NCI-H2107 (cell line): Measurements from ENCODE around the gene SCN1B.
"Not testable (repeated sequence)": the region's sequence is repeated elsewhere in the genome, so short reads cannot be mapped to it uniquely, and the experiment has no call there.

Source experiments
- DNase-seq: peaks from one replicate; lab custom pipeline; 2025; lab: John Stamatoyannopoulos, UW

The SCN1B gene

DNA sequence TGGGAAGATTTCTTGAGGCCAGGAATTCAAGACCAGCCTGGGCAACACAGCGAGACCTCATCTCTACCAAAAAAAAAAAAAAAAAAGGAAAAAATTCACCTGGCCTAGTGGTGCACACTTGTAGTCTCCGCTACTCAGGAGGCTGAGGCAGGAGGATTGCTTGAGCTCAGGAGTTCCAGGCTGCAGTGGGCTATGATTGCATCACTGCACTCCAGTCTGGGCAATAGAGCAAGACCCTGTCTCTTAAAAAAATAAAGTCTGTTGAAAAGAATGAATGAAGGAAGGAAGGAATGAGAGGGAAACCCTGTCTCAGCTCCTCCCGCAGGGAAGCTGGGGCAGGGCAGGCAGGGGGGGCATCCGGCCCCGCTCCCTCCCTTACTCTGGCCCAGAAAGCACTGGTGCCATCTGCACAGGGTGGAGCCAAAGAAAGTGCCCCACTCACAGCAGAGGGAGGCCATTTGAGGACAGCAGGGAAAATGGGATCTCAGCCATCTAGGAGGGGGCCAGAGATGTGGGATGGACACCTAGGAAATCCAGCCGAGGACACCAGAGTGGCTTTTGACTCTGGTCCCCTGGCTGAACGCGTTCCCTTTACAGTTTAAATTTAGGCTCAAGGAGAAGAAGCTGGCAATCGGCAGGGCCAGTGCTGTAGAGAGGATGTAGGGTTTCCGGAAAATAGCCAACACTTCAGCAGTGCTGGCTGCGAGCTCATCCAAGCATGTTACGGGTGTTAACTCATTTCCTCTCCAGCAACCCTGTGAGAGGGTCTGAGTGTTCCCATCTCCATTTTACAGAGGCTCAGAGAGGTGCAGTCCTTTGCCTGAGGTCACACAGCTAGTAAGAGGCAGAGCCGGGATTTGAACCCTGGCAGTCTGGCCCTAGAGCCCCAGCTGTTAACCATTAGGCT lies 7.7 kb downstream of the SCN1B start:
- no peak for DNase-seq

DNA sequence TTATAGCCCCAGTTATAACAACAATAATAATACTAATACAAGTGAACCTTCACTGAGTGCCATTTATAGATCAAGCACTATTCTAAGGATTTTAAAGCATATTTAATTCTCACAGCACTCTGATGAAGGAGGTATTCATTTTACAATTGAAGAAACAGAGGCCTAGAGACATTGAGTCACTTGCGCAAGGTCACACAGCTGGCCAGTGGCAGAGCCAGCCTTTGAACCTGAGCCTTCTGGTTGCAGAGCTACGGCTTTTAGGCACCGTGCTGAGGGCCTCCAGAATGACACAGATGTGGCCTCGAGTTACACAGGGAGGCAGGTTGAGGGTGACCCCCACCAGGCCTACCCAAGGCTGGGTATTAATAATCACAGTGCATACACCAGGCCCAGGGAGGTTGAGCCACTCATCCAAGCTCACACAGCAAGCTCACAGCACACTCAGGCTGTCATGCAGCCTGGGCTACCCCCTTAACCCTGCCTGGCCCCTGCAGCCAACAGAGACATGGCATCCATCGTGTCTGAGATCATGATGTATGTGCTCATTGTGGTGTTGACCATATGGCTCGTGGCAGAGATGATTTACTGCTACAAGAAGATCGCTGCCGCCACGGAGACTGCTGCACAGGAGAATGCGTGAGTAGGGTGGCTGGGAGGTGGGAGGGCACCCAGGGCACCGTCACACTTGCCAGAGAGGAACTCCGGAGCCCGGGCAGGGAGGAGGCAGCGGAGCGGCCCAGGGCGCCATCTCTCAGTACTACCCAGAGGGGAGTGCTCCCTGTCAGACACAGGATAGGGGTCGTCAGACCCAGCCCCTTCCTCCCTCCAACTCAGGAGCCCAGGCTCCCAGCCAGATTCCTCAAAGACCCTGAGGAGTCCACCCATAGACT lies 8.6 kb downstream of the SCN1B start:
- no peak for DNase-seq

DNA sequence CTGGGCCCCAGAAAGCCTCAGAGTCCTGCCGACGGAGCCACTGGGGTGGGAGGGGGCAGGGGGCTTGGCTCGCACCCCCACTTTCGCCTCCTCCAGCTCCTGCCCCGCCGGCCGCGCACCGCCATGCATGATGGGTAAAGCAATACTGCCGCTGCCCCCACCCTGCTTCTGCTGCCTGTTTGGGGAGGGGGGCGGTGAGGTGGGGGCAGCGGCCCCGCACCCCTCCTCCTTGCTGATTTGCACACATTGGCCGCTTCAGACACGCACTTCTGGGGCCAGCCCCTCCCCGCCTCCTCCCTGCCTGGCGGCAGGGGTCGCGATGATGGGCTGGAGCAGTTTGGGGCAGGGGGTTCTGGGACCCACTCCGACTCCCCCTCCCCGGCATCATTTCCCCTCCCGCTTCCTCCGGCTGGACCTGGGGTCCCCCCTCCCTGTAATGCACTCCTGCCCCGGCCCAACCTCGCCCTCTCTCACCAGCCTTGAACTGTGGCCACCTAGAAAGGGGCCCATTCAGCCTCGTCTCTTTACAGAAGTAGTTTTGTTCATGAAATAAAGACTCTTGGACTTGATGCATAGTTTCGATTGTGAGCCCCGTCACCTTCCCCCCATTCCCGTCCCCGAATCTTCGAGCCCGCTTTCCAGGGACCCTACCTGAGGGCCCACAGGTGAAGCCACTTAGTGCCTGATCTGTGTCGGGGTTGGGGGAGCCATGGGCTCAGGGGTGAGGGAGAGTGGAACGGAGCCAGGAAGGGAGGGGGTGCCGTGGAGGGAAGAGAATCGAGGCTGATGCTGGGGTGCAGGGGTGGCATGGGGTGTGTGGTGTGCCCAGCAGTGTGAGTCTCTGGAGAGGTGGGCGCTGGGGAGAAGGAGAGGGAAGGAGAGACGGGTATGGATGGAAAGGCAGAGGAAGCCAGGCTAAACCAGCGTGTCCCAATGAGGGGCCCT lies 9.9 kb downstream of the SCN1B start:
- no peak for DNase-seq

DNA sequence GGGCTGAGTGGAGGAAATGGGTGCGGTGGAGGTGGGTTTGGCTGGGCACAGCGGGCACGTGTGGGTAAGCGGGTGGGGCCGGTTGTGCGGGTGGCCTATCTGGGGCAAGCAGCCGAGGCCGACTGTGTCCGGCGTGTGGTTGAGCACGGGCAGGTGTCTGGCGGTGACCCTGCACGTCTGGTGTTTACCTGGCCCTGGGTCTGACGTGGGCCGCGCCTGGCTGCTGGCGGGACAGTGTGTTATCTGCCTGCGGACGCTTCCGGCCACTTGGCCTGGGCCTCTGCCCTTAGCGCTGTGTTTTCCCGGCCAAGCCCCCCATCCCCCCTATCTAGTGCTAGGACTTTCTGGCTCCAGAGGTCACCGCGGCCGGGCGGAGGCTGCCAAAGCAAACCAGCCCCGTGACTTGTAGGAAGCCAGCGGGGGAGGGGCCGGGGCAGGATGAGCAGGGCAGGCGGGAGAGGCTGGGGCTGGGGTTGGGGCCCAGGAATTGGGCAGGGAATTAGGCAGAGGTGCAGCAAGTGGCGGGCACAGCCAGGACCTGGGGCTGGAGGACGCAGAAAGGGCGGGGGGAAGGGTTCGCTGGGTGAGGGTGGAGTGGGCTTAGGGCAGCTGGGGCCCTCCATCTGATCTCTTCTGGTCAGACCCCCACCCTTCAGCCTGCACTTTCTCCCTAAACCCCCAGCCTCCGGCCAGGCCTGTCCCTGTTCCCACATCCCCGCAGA lies 10.7 kb downstream of the SCN1B start:
- no peak for DNase-seq

DNA sequence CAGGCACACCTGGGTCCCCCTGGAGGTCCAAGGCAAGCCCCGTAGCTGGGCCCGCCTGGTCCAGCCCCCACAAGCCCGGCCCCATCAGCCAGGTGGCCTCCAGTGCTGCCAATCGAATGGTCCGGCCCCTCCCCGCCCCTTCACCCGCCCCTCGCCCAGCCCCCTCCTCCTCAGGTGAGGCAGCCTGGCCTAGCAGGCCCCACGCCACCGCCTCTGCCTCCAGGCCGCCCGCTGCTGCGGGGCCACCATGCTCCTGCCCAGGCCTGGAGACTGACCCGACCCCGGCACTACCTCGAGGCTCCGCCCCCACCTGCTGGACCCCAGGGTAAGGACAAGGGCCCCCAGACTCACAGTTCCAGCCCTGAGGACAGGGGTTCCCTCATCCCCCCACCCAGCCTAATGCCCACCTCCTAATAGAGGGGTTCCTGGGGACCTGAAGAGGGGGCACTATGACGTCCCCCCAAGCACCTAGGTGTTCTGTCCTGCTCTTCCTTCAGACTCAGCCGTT lies 11.3 kb downstream of the SCN1B start, which contains the start of gene HPN:
TSS of gene HPN (plus strand) at position 174 of the 508 bp plus-strand sequence. CDS start 786 bp downstream, outside the sequence.
- no peak for DNase-seq

DNA sequence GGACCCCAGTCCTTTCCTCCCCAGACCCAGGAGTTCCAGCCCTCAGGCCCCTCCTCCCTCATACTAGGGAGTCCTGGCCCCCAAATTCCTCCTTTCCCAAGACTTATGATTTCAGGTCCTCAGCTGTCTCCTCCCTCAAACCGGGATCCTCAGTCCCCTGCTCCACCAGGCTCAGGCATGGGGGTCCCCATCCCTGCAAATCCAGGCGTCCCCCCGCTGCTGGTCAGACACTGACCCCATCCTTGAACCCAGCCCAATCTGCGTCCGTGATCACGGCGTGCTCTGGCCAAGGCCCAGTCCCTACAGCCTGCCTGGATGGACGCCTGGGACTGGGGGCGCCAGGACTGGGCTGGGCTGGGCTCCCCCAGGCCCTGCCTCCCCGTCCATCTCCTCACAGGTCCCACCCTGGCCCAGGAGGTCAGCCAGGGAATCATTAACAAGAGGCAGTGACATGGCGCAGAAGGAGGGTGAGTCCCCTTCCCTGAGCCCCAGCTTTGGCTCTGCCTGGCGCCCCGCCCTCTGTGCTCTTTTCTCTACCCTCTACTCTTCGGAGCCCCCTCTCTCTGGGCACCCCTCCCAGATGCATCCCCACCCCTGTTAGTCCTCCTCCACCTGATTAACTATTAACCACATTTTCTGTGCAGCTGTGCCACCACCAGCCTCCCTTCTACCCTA lies 11.9 kb downstream of the SCN1B start:
- DNase-seq, result no peak

DNA sequence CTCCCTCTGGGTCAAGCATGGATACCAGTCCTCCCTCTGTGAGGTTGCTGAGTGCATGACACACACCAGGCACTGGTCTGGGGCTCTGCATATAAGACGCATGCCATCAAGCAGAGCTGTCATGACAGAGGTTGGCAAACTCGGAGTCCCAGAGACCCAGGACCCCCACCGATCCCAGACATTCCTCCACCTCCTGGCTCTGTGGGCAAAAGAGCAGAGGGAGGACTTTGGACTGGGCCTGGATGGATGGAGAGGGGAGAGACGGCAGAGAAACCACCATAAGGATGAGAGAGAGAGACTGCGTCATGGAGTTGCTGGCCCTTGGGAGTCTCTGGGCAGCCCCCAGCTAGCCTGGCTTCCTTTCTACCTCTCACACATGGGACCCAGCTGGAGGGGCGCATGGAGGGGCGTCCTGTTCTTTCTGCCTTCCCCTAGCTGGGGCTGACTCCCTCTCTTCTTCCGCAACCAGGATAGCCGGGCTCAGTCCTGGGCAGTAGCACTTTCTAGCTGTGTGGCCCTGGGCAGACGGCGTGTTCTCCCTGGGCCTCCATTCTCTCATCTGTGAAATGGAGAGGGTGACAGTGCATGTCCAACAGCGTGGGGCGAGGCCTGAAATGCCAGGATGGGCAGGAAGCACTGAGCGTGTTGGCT lies 12.8 kb downstream of the SCN1B start:
- DNase-seq, result no peak

DNA sequence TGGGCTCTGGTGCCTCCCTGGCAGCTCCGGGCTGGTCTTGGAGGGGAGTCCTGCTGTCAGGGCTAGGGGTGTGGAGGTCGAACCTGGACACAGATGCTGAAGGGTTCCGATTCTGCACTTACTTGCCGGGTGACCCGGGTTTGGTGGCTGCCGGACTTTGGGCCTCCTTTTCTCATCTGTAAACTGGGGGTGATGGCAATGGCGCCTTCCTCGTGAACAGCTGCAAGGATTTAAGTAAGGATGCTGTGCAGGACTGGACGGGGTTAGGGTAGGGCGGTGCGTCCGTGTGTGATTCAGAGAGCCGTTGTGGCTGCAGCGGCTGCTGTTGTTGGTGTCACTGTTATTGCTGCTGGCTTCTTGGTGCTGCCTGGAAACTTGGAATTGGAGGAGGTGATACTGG lies 13.6 kb downstream of the SCN1B start:
- no peak for DNase-seq

DNA sequence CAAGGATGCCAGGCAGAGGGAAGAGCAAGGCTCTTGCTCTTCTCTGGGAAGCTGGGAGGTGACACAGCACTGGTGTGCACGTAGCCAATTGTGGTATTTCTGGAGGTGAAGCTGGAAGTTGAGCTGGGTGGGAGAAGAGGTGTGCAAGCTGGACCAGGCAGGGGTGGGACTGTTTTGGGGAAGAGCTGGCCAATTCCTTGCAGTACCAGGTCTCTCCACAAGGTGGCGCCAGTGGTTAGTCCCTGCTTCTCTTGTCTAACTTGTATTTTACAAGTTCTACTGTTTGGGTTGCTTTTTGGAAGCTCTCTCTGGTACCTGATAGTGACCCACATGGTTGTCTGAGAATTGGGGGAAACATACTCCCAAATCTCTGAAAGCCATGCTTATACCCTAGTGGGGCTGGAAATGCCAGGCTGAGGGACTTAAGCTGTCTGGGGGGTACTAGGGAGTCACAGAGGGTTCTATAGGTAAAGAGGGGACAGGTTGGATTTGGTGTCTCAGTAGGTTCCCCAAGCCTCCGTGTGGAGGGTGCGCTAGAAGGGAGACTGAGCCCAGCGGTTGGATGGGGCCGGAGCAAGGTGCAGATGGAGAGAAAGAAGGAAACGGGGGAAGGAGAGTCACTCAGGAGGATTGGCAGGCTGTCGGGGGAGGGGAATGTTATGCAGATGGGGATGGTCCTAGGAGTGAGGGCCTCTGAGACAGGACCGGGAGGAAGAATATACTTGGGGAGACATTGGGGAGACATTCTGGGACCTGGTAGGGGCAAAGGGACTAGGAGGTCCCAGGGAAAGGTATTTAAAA lies 14.2 kb downstream of the SCN1B start:
- no peak for DNase-seq

DNA sequence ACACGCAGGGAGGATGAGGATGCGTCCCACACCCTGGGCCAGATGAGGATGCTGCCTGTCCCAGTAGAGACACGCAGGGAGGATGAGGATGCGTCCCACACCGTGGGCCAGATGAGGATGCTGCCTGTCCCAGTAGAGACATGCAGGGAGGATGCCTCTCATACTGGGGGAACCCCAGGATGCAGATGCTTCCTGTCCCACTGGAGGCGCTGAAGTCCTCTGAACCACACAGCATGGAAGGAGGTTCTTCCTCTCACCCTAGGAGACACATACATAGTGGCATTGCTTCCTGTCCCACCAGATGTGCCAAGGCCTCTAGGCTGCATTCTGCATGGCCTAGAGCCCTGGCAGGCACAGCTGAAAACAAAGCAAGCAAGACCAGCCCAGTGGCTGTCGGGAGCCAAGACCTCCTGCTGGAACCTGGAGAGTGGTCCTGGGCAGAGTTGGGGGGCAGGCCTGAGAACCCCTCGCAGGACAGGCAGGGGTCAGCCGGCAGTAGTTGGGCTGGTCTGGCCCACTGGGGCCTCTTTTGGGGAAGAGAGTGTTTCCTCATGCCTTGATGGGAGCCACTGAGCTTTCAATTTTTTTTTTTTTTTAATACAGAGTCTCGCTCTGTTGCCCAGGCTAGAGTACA lies 15.5 kb downstream of the SCN1B start:
- no peak for DNase-seq

DNA sequence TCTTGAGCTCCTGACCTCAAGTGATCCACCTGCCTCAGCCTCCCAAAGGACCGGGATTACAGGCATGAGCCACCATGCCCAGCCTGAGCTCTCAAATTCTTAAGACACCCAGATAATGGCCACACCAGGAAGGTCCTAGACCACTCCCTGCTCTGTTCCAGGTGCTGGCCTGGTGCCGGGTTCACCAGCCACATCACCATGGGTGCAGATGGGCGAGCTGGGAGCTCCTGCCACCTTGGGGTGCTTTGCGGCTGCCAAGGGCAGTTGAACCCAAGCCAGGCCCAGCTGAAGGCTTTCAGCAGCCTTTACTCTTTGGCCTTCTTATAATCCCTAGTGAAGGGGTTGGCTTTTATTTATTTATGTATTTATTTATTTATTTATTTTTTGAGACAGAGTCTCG lies 16.2 kb downstream of the SCN1B start:
- no peak for DNase-seq

DNA sequence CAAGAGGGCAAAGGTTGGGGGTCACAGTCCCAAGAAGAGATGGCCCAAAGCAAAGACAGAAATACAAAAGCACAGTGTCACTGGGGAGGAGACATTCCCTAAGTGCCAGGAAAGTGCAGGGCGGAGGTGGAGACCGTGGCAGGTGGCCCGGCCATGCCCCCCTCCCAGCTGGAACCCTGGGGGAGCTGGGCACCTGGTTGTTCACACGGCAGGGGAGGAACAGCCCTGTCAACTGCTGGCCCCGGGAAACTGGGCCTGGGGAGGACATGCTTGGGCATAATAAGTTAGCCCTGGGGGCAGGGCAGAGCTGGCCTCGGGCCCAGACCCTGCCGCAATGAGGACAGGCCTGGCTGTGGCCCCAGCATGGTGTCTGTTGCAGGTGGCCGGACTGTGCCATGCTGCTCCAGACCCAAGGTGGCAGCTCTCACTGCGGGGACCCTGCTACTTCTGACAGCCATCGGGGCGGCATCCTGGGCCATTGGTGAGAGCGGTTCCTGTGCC lies 18.7 kb downstream of the SCN1B start:
- no peak for DNase-seq

DNA sequence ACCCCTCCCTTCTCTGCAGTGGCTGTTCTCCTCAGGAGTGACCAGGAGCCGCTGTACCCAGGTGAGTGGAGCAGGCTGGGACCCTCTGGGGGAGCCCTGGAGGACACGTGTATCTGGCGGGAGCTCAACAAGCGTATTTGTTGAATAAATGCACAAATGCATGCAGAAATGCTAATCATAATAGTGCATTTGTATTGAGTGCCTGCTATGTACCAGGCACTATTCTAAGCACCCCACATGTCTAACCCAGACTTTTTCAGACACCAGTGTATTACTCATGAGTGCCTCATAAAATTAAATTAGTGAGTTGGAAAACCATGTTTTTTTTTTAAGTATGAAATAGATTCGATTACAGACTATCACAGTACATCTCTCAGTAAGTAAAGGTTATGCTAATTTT lies 19.2 kb downstream of the SCN1B start:
- DNase-seq, result no peak

DNA sequence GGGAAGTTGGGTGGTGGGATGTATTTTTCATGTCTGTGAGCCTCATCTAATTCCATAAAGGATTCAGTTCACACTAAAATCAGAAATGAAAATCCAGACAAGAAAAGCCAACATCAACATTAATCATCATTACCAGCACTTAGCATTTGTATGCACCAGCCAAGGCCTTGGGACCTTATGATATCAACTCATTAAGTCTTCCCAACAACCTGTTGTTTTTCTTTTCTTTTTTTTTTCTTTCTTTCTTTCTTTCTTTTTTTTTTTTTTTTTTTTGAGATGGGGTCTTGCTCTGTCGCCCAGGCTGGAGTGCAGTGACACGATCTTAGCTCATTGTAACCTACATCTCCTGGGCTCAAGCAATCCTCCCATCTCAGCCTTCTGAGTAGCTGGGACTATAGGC lies 20.4 kb downstream of the SCN1B start:
- DNase-seq, result not testable (repeated sequence)

DNA sequence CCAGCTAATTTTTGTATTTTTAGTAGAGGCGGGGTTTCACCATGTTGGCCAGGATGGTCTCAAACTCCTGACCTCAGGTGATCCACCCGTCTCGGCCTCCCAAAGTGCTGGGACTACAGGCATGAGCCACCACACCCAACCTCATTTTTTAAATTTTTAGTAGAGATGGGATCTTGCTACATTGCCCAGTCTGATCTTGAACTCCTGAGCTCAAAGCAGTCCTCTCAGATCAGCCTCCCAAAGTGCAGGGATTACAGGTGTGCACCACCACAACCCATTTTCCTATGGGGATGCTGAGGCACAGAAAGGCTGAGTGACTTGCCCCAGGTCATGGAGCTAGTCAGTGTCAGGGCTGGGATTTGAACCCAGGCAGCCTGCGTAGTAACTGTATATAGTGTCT lies 21.0 kb downstream of the SCN1B start:
- DNase-seq, result not testable (repeated sequence)

DNA sequence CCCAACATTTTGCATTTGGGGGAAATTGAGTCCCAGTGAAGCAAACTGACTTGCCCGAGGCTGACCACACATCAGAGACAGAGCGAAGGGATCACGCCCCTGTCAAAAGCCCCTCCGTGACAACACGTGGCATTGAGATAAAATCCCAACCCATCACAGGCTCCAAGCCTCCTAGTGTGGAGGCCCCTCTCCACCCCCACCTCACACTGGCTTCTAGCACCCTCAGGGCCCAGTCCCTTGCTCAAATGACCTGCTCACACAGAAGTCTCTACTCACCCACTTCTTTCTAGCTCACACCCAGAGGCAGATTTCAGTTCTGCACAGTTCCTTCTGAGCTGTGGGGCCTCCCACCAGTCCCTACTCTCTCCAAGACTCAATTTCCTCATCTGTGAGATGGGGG lies 21.5 kb downstream of the SCN1B start:
- no peak for DNase-seq

DNA sequence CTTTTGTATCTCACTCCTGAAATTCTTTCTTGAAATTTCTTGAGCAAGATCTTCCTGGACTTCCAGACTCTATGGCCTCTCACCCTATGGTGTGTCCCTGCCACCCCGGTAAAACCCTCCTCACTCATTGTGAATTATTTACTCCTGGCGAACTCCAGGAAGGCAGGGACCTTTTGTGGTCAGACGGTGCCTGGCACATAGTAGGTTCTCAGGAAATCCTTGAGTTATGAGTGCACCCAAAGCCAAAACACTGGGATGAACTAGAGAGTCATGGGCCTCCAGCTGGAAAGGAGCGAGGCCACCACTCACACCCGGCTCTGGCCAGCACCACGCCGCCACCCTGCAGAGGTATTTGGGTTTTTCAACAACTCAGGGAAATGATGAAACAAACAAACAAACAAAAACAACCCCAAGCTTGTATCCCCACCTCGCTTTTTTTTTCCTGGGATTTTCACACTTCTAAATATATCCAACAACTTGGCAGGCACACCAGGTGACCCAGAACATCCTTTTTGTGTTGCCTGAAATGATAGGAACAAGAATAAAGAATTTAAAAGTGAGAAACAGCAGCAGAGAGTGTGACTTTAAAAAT lies 22.4 kb downstream of the SCN1B start:
- DNase-seq, result no peak
